ENCODE results near the gene LYAR.
"Not testable (repeated sequence)": the region's sequence is repeated elsewhere in the genome, so short reads cannot be mapped to it uniquely, and the experiment has no call there.

Gene LYAR

DNA sequence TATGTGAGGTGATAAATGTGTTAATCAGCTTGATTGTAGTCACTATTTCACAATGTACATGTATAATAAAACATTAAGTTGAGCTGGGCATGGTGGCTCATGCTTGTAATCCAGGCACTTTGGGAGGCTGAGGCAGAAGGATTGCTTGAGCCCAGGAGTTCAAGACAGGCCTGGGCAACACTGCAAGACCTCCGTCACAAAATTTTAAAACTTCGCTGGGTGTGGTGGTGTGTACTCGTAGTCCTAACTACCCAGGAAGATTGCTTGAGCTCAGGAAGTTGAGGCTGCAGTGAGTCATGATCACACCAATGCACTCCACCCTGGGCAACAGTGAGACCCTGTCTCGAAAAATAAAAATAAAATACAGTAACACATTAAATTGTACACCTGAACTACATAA, 20.1 kb downstream of the LYAR start:
- FAIRE-seq (no peak), DNase-seq (ENCODE audit: extremely low spot score, insufficient read length, low read depth) (no peak)

DNA sequence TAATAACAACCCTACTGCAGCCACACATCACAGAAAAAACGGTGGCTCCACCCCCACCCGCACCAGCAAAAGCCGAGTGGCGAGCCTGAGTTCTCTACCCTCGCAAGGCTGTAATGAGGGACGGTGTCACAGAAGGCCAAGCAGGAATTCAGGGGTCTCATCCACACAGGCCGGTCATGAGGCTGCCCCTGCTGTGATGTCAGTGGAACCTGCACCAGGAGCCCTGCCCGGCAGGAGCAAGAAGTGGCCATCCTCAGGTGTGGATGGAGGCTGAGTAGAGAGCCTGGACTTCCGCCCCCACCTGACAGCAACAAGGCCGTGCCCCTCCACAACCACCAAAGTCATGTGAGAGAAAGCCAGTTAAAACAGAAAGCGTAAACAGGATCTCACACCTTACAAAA, 20.6 kb downstream of the LYAR start:
- no peak for FAIRE-seq
- DNase-seq (ENCODE audit: extremely low spot score, insufficient read length, low read depth): no peak

DNA sequence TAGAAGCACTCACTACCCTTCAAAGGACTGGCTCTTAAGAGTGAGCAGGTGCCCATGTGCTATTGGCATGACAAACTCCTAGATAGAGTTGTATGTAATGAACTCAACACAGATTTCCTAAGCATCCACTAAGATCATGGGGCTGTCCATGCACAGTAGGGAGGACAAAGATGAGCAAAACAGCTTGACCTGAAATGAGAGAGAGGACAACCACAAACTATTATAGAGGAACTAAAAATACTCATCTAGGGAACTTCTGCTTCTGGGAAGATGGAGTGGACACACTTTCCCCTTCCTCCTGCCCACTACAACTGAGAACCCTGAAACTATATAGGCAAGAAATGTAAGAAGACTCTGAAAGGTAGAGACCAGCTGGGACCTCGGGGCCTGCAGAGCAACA, 21.2 kb downstream of the LYAR start:
- DNase-seq (ENCODE audit: extremely low spot score, insufficient read length, low read depth) (no peak), FAIRE-seq (no peak)

DNA sequence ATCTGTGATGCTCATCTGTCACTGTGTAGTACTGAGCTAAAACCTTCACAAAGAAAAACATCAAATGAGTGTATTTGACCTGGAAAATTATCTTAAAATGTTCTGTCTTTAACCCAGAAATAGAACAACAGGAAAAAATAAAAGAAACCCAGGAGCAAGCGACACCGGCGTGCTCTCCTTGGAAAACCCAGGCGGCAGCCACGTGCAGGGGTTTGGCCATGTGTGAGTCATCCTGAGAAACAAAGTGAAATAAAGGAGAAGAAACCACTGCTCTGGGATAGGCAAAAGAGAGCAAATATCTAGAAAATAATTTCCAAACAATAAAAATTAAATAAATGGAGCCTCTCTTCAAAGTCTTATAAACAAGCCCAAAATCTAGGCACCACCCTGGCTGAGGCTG, 22.0 kb downstream of the LYAR start:
- FAIRE-seq: no peak

DNA sequence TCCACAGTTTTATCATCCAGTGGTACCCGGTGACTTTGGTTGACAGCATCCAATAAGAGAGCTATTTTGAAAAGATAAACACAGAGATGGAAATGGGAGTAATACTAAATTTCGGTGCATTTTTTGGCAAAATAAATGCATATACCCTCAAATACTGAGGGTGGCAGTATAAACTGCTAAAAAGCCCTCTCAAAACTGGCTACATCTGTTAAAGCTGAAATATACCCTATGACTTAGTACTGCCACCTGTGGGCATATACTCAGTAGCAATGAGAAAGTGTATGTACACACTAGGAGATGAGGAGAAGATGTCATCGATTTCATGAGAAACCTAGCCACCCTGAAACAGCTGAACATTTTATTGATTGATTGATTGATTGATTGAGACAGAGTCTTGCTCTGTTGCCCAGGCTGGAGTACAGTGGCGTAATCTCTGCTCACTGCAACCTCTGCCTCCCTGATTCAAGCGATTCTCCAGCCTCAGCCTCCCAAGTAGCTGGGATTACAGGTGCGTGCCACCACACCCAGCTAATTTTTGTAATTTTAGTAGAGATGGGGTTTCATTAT, 29.7 kb downstream of the LYAR start:
- FAIRE-seq (no peak), DNase-seq (ENCODE audit: extremely low spot score, insufficient read length, low read depth) (no peak)

More for the DNA sequence above, 22.0 kb downstream of the LYAR start:
- DNase-seq (ENCODE audit: extremely low spot score, insufficient read length, low read depth): no peak

DNA sequence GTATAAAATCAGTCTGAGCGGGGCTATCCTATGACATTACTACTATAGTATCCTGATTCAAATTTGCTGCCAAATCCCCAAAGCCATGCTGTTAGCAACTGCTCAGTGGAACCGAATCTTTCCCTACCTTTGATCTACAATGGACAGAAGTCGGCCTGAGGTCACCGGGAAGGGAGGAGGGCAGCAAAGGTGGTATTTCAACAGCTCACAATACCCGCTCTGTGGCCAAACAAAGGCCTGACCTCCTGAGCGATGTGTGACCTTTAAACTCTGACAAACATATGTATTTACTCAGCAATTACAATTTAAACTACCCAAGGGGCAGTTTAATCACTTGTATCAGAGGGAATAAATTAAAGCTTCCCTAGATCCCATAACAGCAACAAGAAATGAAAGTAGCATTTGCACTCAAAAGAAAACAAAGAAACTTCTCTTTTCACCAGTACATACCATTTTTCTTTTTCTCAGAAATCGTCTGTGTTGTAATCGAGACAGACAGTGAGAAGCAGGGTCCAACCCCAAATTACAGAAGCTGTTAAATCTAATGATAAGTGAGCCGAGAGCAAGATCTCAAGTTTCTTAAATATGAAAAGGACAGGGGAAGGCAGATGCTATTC, 30.4 kb downstream of the LYAR start:
- FAIRE-seq: no peak
- no peak for DNase-seq (ENCODE audit: extremely low spot score, insufficient read length, low read depth)

DNA sequence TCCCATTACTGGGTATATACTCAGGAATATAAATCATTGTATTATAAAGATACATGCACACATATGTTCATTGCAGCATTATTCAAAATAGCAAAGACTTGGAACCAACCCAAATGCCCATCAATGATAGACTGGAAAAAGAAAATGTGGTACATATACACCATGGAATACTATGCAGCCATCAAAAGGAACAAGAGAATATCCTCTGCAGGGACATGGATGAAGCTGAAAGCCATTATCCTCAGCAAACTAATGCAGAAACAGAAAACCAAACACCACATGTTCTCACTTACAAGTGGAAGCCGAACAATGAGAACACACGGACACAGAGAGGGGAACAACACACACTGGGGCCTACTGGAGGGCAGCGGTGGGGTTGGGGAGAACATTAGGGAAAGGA, 32.2 kb downstream of the LYAR start:
- not testable (repeated sequence) for FAIRE-seq; DNase-seq (ENCODE audit: extremely low spot score, insufficient read length, low read depth)

DNA sequence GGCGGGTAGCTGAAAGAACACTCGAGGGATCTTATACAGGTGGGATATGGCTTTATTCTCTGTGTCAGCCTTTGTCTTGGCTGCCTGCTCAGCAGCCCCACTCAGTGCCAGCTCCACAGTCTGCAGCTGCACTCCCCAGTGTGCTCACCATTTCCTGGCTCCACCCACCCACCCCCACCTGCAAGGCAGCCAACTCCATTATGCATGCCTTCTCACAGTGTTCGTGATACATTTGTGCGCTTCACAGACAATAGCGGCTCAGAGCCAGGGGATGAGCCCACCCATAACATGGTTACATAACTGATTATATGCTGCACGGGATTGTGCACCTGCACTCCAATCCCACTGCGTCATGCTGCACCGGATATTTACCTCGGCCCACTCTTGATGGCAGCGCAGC, 33.2 kb downstream of the LYAR start:
- no peak for DNase-seq (ENCODE audit: extremely low spot score, insufficient read length, low read depth)
- FAIRE-seq: no peak

DNA sequence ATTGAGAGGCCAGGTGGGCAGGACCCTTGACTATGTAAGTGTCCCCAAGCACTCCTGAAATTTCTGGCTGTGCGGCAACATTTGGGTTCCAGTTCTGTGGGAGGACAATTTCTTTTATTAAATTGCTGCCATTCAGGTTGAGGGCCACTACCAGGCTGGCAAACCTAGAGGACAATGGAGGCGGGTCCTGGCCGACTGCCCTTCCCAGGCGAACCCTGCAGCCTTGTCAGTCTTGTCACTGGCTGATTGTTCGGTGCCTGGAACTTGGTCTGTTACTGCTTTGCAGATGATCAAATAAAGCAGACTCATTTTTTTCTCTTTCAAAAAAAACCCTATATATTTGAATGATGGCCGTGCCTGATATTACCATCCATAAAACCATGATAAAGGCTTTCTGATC, 35.3 kb downstream of the LYAR start:
- DNase-seq (ENCODE audit: extremely low spot score, insufficient read length, low read depth) (no peak), FAIRE-seq (no peak)

DNA sequence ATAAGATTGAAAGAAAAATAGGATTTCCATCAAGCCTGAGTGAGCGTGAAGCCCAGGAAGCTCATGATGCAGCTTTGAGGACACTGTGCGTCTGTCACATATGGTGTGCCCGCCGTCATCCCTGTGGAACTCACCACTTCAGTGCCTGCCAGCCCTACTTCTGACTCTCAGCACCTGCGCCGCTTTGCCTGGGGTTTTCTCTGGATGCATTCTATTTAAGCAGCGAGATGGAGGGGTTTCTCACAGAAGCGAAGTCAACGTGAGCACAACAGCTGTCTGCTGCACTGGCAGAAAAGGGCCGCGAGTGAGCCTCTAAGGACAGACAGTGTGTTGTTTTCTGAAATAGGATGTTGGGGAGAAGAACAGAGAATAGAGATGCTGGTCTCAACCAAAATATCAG, 35.8 kb downstream of the LYAR start:
- FAIRE-seq: no peak
- DNase-seq (ENCODE audit: extremely low spot score, insufficient read length, low read depth): no peak

DNA sequence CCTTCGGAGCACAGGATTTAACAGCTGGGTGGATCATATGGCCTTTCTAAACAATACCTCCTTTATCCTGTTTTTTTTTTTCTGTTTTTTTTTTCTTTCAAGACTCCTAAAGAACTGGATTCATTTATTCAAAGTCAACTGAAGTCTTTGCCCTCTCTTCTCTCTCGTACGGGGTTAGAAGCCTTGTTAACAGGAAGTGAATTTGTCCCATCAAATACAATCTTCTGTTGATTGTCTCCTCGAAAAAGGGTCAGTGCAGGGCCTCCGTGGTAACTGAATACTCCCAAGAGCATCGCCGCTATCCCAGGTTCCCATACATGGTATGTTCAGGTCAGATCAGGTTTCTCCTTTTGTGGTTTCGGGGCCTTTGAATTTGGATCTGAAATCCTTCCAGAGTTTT, 40.1 kb downstream of the LYAR start:
- DNase-seq (ENCODE audit: extremely low spot score, insufficient read length, low read depth) (no peak), FAIRE-seq (no peak)

DNA sequence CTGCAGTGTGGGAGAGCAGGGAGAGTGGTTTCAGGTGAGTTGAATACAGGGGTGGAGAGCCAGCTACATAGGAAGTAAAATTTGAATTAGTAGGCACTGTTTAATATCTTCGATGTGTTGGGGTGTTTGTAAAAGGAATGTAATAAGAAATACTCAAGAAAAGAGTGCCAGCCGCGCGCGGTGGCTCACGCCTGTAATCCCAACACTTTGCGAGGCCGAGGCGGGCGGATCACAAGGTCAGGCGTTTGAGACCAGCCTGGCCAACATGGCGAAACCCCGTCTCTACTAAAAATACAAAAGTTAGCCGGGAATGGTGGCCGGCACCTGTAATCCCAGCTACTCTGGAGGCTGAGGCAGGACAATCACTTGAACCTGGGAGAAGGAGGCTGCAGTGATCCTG, 40.6 kb downstream of the LYAR start:
- DNase-seq (ENCODE audit: extremely low spot score, insufficient read length, low read depth); FAIRE-seq: not testable (repeated sequence)

DNA sequence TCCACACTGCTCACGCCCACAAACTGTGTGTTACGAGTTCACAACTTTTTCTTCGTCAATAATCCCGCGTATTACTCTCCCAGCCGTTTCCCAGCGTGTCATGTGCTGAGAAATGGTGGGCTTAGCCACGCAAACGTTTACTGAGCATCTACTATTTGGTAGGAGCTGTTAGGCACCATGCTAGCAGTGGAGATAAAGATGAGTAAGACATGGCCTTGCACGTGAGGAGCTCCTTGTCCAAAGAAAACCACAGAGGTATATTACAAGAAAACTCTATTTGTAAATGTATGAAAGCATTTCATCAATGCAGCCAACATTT, 41.1 kb downstream of the LYAR start:
- FAIRE-seq (no peak), DNase-seq (ENCODE audit: extremely low spot score, insufficient read length, low read depth) (no peak)

DNA sequence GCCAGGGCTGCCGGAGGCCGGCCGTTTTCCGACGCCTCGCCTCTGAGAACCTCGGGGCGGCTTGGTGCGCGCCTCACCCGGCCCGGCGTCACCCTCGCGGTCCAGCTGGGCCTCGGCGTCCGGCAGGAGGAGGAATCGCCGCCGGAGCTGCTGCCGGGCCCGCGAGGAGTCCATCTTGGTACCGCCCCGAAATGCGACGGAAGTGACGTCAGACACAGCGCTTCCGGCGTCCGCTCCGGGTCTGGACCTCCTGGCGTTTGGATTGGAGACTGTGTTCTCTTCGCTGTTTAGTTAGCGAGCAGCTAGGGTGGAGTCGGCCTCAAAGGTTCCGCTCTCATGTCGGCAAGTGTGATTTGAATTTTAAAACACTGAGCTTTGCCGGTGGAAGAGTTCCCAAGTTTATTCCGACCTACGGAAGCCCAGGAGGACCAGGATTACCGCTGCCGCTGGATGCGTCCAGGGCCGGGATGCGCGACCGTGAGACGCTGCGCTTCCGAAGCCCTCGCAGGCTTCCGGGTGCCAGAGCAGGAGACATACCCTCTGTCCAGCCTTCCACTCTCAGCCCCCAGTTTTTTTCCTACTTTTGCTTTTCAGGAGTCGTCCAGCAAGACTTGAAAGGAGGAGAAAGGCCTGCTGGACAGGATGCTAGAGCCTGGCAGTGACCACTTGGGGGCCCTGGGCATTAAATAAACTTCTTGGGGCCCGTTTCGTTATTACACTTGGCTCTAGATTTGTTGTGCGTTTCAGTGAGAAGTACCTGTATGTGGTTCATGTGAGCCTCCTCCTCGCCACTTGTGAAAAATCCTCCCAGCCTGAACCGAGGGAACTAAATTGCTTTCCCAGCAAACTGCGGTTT, 41.7 kb downstream of the LYAR start, which contains the start of gene TMEM128:
TMEM128 (minus strand) TSS at position 195 of the 856 bp plus-strand sequence; CDS start at position 174, 21 bp downstream.
- FAIRE-seq (peak; percentile 92), DNase-seq (ENCODE audit: extremely low spot score, insufficient read length, low read depth) (peak; percentile 93)

DNA sequence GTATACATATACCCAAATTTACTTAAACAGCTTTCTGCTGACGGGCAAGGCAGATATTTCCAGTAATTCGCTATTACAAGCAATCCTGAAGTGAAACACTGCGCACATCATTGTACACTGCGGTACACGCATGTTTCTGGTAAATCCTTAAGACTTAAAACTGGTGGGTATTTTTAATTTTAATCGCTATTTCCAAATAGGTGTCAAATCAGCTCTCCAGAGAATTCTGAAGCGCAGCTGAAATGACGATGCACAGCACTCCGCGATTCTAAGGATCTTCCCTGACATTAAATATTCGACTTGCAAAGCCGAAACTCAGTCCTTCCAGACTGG, 42.3 kb downstream of the LYAR start:
- no peak for DNase-seq (ENCODE audit: extremely low spot score, insufficient read length, low read depth)
- no peak for FAIRE-seq

DNA sequence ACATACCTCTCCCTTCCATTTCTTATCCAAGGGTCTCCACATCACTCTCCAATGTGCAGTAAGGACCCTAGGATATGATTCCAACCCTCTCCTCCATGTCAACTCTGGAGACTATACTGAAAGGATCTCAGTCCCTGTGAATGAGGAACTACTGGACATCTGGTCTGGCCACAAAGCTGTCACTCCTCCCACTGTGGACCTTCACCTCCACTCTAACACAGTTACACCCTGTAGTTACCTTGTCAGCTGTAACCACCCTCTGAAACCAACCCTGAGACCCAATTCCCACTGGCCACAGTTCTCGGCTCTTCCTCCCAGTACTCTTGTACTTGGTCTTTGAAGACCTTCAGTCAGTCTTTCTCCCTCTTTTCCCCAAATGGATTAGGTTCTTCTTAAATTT, 44.8 kb downstream of the LYAR start:
- DNase-seq (ENCODE audit: extremely low spot score, insufficient read length, low read depth): no peak
- FAIRE-seq: no peak

DNA sequence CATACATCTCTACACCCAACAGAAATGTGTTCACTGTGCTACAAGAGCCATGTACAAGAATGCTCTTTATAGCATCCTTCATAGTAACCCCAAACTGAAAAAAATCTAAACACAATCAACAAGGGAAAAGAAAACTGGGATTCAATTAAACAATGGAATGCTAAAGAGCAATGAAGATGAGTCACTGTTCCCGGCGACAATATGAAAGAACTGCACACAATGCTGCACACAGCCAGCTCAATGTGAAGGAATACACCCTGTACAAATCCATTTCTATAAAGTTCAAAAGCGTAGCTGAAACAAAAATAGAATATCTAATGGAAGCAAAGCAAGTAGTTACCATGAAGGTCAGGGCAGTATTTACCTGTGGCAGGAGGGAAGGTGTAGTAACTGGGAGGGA, 50.4 kb downstream of the LYAR start:
- DNase-seq (ENCODE audit: extremely low spot score, insufficient read length, low read depth); FAIRE-seq: not testable (repeated sequence)

DNA sequence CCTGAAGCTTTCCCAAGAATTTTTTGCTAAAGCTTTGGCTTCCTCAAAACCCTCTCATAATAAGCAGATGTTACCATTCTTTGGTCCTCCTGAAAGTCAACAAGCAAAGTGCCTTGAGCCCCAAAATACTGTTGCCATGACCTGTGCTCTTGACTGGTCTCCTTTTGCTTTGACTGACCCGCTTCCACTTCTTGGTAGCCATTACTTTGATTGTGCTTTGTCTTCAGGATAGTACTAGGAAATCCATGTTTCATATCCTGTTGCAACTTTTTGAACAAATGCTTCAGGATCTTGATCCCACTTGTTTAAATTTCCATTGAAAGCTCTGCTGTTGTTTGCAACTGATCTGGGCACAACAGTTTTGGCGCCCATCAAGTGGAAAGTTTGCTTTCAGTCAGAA, 56.3 kb downstream of the LYAR start:
- DNase-seq (ENCODE audit: extremely low spot score, insufficient read length, low read depth) (no peak), FAIRE-seq (no peak)

DNA sequence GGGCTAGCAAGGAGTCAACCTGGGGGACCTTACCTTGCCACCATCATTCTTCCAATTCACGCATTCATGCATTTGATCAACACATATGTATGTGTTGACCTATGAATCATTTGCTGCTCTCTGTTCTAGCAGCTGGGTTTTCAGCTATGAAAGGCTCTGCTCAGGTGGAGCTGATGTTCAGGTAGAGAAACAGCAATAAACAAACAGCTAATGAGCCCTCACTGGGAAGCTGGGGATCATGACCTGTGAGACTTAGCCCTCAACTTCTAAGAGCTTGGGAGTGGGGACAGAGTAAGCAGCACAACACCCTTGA, 61.6 kb downstream of the LYAR start:
- no peak for DNase-seq (ENCODE audit: extremely low spot score, insufficient read length, low read depth)
- FAIRE-seq: no peak

DNA sequence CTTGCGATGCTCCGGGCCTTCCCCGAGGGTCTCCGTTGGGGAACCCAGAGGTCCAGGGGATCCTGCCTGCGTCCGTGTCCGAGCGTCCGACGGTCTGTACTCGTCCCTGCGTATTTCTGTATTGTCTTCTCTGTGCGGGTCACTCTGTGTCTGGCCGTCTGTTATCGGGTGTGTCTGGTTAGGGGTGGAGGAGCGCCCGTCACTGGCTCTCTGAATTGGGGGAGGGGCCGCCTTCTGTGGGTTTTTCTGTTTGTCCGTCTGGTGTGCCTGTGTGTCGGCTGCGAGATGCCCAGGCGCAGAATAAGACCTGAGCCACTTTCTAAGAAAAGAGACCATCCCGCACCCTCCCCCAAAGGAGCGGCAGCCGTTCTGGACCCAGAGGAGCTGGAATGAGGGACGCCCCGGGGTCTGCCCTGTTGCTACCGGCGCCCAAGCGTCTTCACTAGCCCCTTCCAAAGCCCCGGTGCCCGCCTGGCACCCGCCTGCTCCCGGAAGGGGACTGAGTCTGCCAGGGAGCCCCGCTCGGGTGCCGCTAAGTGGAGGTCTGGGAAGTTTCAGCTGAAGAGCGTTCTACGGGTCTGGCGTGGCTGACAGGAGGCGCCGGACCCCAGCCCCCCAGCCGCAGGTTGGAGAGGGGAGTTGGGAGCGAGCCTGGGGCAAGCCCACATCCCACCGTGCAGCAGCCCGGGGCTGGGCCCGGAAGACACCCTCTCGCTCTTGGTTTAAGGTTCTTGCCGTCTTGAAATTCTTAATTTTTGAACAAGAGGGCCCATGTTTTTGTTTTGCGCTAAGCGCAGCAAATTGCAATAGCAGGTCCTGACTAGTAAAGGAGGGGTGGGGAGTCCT, 62.2 kb downstream of the LYAR start:
- DNase-seq (ENCODE audit: extremely low spot score, insufficient read length, low read depth) (no peak), FAIRE-seq (no peak)
